Neural cell (in vitro differentiated cells): ENCODE measurements around the gene C1orf74. TPM values are rescaled to one million over a fixed set of nuclear protein-coding genes. Genes with fewer than 3 reads are reported as not detected.

ENCODE experiments used
- H2AFZ ChIP-seq: fragments of 200-600, 300-800 bp; sonication (generic), shearing (Covaris generic); 2 replicates; pipeline ENCODE4 v1.6.0; 2014; ENCODE audit warnings: low read depth, mild to moderate bottlenecking, antibody characterized with exemption, low read length, moderate library complexity
- H3F3A ChIP-seq: fragments of 200-600 bp; shearing (Covaris generic); 2 replicates; pipeline ENCODE4 v1.6.1; 2016; ENCODE audit warnings: mild to moderate bottlenecking, moderate library complexity, mixed read lengths, antibody characterized with exemption, low read length; ENCODE audit not compliant: insufficient read depth, poor library complexity, severe bottlenecking
- H3K27ac ChIP-seq: fragments of 200-600, 300-800 bp; sonication (generic), shearing (Covaris generic); 2 replicates; pipeline ENCODE4 v1.5.1; 2014; ENCODE audit warnings: mild to moderate bottlenecking, low read length, moderate library complexity
- H3K27me3 ChIP-seq: fragments of 300-800, 200-600 bp; sonication (generic), shearing (Covaris generic); 2 replicates; pipeline ENCODE4 v1.6.0; 2014; ENCODE audit warnings: mild to moderate bottlenecking, low read depth, low read length, moderate library complexity; ENCODE audit not compliant: insufficient read depth
- H3K36me3 ChIP-seq: fragments of 300-800, 200-600 bp; sonication (generic), shearing (Covaris generic); 2 replicates; pipeline ENCODE4 v1.5.1; 2014; ENCODE audit warnings: mild to moderate bottlenecking, antibody characterized with exemption, low read length, moderate library complexity; ENCODE audit not compliant: insufficient read depth
- H3K4me2 ChIP-seq: fragments of 300-800, 200-600 bp; sonication (generic), shearing (Covaris generic); 2 replicates; pipeline ENCODE4 v1.6.0; 2014; ENCODE audit warnings: mild to moderate bottlenecking, low read length
- H3K4me3 ChIP-seq: fragments of 300-800, 200-600 bp; sonication (generic), shearing (Covaris generic); 2 replicates; pipeline ENCODE4 v1.5.1; 2014; ENCODE audit warnings: mild to moderate bottlenecking, low read length, moderate library complexity
- H3K79me2 ChIP-seq: fragments of 200-600 bp; shearing (Covaris generic); replicated peaks from 2 replicates; pipeline ENCODE4 v1.6.0; 2014; ENCODE audit warnings: mild to moderate bottlenecking, low read length, moderate library complexity; ENCODE audit not compliant: insufficient read depth
- H3K9ac ChIP-seq: fragments of 300-800, 200-600 bp; sonication (generic), shearing (Covaris generic); 2 replicates; pipeline ENCODE4 v1.6.1; 2016; ENCODE audit warnings: mild to moderate bottlenecking, low read length, mixed read lengths
- H3K9me2 ChIP-seq: fragments of 200-600 bp; shearing (Covaris generic); 2 replicates; pipeline ENCODE4 v1.6.1; 2016; ENCODE audit warnings: mild to moderate bottlenecking, low read length, mixed read lengths; ENCODE audit not compliant: insufficient read depth
- H3K9me3 ChIP-seq: fragments of 200-600, 300-800 bp; sonication (generic), shearing (Covaris generic); 2 replicates; pipeline ENCODE4 v1.6.1; 2016; ENCODE audit warnings: mild to moderate bottlenecking, mixed run types, low read length, moderate library complexity, mixed read lengths
- H4K20me1 ChIP-seq: fragments of 200-600 bp; shearing (Covaris generic); 2 replicates; pipeline ENCODE4 v1.6.1; 2016; ENCODE audit warnings: mild to moderate bottlenecking, mixed run types; ENCODE audit not compliant: insufficient read depth
- EP300 ChIP-seq: fragments of 450-650 bp; conservative IDR thresholded peaks from 2 replicates; pipeline ENCODE4 v1.6.1; 2014; ENCODE audit warnings: antibody characterized with exemption, mild to moderate bottlenecking, moderate library complexity; ENCODE audit not compliant: poor library complexity, severe bottlenecking
- EZH2 ChIP-seq: fragments of 200-600, 300-800 bp; shearing (Covaris generic), sonication (generic); IDR thresholded peaks from 2 replicates; pipeline ENCODE4 v1.6.1; 2014; ENCODE audit warnings: antibody characterized with exemption, low read length, borderline replicate concordance, mild to moderate bottlenecking; ENCODE audit not compliant: insufficient read depth, poor library complexity, severe bottlenecking
- MXI1 ChIP-seq: fragments of 450-650 bp; conservative IDR thresholded peaks from 2 replicates; pipeline ENCODE4 v1.6.1; 2014; ENCODE audit warnings: antibody characterized with exemption, mild to moderate bottlenecking; ENCODE audit not compliant: poor library complexity, severe bottlenecking
- POLR2AphosphoS5 ChIP-seq: IDR thresholded peaks from 2 replicates; pipeline ENCODE4 v1.6.1; 2012
- RAD21 ChIP-seq: fragments of 450-650 bp; conservative IDR thresholded peaks from 2 replicates; pipeline ENCODE4 v1.6.1; 2014; ENCODE audit warnings: antibody characterized with exemption, mild to moderate bottlenecking, moderate library complexity
- SMC3 ChIP-seq: fragments of 450-650 bp; conservative IDR thresholded peaks from 2 replicates; pipeline ENCODE4 v1.6.1; 2014; ENCODE audit warnings: antibody characterized with exemption, mild to moderate bottlenecking, moderate library complexity; ENCODE audit not compliant: poor library complexity
- TAF1 ChIP-seq: IDR thresholded peaks from 2 replicates; pipeline ENCODE4 v1.6.1; 2012; ENCODE audit warnings: low read depth
- polyA plus RNA-seq: library from polyadenylated mRNA; depleted of rRNA; stranded (reverse); fragments of >200 nt; gene quantifications from 2 replicates; pipeline ENCODE4 v1.2.3, GENCODE V29; 2014
- TF ChIP-seq, protein P1 (sequence below): fragments of 450-650 bp; IDR thresholded peaks from 2 replicates; pipeline ENCODE4 v1.5.1; 2014; ENCODE audit warnings: antibody characterized with exemption, mild to moderate bottlenecking, moderate library complexity; ENCODE audit not compliant: poor library complexity, severe bottlenecking
- TF ChIP-seq, protein P2 (sequence below): IDR thresholded peaks from 2 replicates; pipeline ENCODE4 v1.6.1; 2012; ENCODE audit warnings: borderline replicate concordance

The C1orf74 gene
- polyA plus RNA-seq, 1 donor from 2014 or later: 1.4 TPM

DNA sequence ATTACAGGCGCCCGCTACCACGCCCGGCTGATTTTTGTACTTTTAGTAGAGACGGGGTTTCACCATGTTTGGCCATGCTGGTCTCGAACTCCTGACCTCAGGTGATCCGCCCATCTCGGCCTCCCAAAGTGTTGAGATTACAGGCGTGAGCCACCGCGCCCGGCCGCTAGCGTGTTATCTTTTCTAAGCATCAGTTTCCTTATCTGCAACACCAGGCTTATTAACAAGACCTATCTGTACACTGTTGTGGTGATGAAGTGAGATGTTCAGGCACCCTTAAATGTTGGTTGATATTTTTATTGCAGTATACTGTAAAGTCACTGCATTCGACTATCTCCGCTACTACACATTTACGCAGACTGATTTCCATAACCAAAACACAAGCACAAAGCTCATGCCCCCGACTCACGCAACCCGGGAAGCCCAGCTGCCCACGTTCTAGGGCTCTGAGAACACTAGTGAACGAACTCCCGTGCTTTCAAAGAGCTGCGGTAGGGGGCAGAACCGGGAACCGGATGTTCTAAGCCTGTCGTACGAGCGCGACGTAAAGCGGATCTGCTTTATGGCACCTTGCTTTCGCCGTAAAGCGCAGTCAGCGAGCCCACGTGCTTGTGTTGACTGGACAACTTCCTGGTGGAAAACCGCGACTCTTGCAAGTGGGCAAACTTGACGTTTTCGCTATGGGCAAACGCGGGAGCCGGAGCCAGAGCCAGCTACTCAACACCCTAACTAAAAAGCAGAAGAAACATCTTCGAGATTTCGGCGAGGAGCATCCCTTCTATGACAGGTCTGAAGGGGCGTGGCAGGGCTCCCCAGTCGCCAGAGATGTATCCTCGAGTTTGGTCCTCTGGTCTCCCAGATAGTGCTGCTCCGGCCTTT is 43.3 kb upstream of the C1orf74 start, which contains the start of gene UTP25:
Gene UTP25 (plus strand): TSS at position 589 of the 879 bp plus-strand sequence. CDS start 92 bp downstream, at position 681.
- Histone ChIP-seq H3K79me2 (no peaks in the 10 kb centered on the region), H4K20me1 (no peaks in the 10 kb centered on the region), H3K4me2 (peak within 1 kb of the TSS; percentile 46), H3K27me3 (no peaks in the 10 kb centered on the region), H3K9ac (peak within 1 kb of the TSS; percentile 59), H3K9me3 (no peaks in the 10 kb centered on the region), H3K4me3 (peak within 1 kb of the TSS; percentile 91), H3K27ac (peak within 1 kb of the TSS; percentile 66), H2AFZ (peak within 1 kb of the TSS; percentile 92), H3K36me3 (no peaks in the 10 kb centered on the region), H3F3A (no peaks in the 10 kb centered on the region), H3K9me2 (no peaks in the 10 kb centered on the region)
- TF ChIP-seq EP300 (no peak), MXI1 (peak; percentile 99), SMC3 (peak; percentile 76), POLR2AphosphoS5 (peak; percentile 57), TAF1 (peak; percentile 78), EZH2 (no peak), RAD21 (peak; percentile 56)
- TF ChIP-seq, protein P1, sequence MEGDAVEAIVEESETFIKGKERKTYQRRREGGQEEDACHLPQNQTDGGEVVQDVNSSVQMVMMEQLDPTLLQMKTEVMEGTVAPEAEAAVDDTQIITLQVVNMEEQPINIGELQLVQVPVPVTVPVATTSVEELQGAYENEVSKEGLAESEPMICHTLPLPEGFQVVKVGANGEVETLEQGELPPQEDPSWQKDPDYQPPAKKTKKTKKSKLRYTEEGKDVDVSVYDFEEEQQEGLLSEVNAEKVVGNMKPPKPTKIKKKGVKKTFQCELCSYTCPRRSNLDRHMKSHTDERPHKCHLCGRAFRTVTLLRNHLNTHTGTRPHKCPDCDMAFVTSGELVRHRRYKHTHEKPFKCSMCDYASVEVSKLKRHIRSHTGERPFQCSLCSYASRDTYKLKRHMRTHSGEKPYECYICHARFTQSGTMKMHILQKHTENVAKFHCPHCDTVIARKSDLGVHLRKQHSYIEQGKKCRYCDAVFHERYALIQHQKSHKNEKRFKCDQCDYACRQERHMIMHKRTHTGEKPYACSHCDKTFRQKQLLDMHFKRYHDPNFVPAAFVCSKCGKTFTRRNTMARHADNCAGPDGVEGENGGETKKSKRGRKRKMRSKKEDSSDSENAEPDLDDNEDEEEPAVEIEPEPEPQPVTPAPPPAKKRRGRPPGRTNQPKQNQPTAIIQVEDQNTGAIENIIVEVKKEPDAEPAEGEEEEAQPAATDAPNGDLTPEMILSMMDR: peak; percentile 93
- TF ChIP-seq, protein P2, sequence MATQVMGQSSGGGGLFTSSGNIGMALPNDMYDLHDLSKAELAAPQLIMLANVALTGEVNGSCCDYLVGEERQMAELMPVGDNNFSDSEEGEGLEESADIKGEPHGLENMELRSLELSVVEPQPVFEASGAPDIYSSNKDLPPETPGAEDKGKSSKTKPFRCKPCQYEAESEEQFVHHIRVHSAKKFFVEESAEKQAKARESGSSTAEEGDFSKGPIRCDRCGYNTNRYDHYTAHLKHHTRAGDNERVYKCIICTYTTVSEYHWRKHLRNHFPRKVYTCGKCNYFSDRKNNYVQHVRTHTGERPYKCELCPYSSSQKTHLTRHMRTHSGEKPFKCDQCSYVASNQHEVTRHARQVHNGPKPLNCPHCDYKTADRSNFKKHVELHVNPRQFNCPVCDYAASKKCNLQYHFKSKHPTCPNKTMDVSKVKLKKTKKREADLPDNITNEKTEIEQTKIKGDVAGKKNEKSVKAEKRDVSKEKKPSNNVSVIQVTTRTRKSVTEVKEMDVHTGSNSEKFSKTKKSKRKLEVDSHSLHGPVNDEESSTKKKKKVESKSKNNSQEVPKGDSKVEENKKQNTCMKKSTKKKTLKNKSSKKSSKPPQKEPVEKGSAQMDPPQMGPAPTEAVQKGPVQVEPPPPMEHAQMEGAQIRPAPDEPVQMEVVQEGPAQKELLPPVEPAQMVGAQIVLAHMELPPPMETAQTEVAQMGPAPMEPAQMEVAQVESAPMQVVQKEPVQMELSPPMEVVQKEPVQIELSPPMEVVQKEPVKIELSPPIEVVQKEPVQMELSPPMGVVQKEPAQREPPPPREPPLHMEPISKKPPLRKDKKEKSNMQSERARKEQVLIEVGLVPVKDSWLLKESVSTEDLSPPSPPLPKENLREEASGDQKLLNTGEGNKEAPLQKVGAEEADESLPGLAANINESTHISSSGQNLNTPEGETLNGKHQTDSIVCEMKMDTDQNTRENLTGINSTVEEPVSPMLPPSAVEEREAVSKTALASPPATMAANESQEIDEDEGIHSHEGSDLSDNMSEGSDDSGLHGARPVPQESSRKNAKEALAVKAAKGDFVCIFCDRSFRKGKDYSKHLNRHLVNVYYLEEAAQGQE: peak; percentile 86

DNA sequence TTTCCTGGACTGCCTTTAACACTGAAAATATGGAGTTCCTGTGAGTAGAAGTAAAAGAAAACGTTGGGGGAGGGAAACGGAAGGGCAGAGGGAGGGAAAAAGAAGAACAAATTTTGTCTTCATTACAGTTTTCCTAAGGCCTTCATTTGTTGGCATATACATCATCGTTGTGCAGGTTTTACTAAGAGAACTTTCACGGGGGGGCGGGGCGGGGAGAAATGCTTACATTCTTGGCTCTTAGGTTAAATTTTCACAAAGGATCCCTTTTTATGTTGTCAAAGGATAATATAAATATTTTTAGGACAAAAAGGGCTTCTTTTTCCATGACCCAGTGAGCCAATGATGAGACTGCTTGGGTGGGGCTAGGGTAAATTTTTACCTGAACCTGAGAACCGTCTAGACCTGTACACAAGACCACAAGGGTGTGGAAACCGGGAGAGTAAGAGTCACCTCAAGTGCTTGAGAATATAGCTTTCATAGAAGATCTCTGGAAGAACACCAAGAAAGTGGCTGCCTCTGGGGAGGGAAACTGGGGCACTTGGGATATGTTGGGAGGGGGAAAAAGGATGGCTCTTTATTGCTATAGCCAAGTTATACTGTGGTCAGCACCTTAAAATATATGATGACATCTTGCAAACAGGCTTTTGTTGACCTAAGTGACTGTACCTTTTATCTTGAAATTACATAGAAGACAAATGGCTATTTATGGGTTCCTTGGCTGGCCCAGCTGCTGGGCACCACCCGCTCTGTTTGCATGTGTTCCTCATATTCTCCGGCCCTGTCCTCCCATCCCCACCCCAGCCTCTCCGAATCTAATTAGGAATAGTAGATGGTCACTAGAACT is 41.5 kb upstream of the C1orf74 start:
- Histone ChIP-seq H3K36me3 (no peaks in the 10 kb centered on the region), H3F3A (no peaks in the 10 kb centered on the region), H3K27ac (no peak overlapping the region), H2AFZ (no peak overlapping the region), H4K20me1 (no peaks in the 10 kb centered on the region), H3K27me3 (no peaks in the 10 kb centered on the region), H3K9me3 (no peaks in the 10 kb centered on the region), H3K4me3 (no peak overlapping the region), H3K79me2 (no peaks in the 10 kb centered on the region), H3K9ac (no peak overlapping the region), H3K4me2 (no peak overlapping the region), H3K9me2 (no peaks in the 10 kb centered on the region)
- TF ChIP-seq MXI1 (no peak), SMC3 (no peak), RAD21 (no peak), EP300 (no peak), EZH2 (no peak), POLR2AphosphoS5 (no peak)
- TF ChIP-seq, protein P1: no peak
